Sigmoid colon (tissue), 7 donors: Measurements from ENCODE around the gene KASH5. TPM values are rescaled to one million over a fixed set of nuclear protein-coding genes. Genes with fewer than 3 reads are reported as not detected.

Experiments used
- DNase-seq: peaks from one replicate; pipeline ENCODE4 v3.0.0-alpha.2; 2019
- H3K27ac ChIP-seq, 4 donors: fragments of 200-600 bp; sonication (generic); one replicate each; pipeline ENCODE4 v1.5.1; 2016 to 2019; ENCODE audit warnings: mild to moderate bottlenecking in 1 of 4
- H3K27me3 ChIP-seq, 3 donors: fragments of 200-600 bp; sonication (generic); one replicate each; pipeline ENCODE4 v1.5.1; 2019; ENCODE audit warnings: mild to moderate bottlenecking in 1 of 3
- H3K36me3 ChIP-seq, 4 donors: fragments of 200-600 bp; sonication (generic); one replicate each; pipeline ENCODE4 v1.5.1; 2016 to 2019
- H3K4me1 ChIP-seq, 4 donors: fragments of 200-600 bp; sonication (generic); one replicate each; pipeline ENCODE4 v1.5.1; 2017 to 2019
- H3K4me3 ChIP-seq, 4 donors: fragments of 200-600 bp; sonication (generic); one replicate each; pipeline ENCODE4 v1.5.1; 2017 to 2019; ENCODE audit warnings: mild to moderate bottlenecking in 2 of 4, moderate library complexity in 1 of 4
- H3K9me3 ChIP-seq, 4 donors: fragments of 200-600 bp in 3 of 4; sonication (generic) in 3 of 4; one replicate each; pipeline versions ENCODE4 v1.5.1 to v1.6.1; 2013 to 2019
- EP300 ChIP-seq, 4 donors: sonication (generic); formaldehyde crosslinking; IDR thresholded peaks; one replicate each; pipeline ENCODE4 v1.6.1; 2017; ENCODE audit warnings: antibody characterized with exemption in 4 of 4
- POLR2A ChIP-seq, 2 donors: fragments of 450-650 bp; IDR thresholded peaks; one replicate each; pipeline ENCODE4 v1.6.1; 2016; ENCODE audit warnings: antibody characterized with exemption in 2 of 2, mild to moderate bottlenecking in 2 of 2, moderate library complexity in 2 of 2
- POLR2AphosphoS5 ChIP-seq, 4 donors: sonication (generic); formaldehyde crosslinking; IDR thresholded peaks; one replicate each; pipeline ENCODE4 v1.6.1; 2017; ENCODE audit warnings: antibody characterized with exemption in 4 of 4
- WGBS, 2 donors: extraction: QIAGEN DNeasy Blood & Tissue Kit; methylation state at CpG; one replicate each; pipeline ENCODE4 v1.1.7; 2013; 5-methylcytosine and 5-hydroxymethylcytosine counted together
- intact Hi-C: fragments of 100-400 bp; cut with DNase I; formaldehyde crosslinking; loops from one replicate; pipeline ENCODE4 v1.15.1; 2023
- polyA plus RNA-seq, 3 donors: library from polyadenylated mRNA; stranded (reverse); fragments of 200-250 nt; gene quantifications; one replicate each; pipeline ENCODE4 v1.2.3, GENCODE V29; 2013
- total RNA-seq, 4 donors: library from RNA; depleted of rRNA; stranded (reverse); fragments of >200 nt; gene quantifications; one replicate each; pipeline ENCODE4 v1.1.0, GENCODE V29; 2016
- TF ChIP-seq, protein P1 (sequence below), 4 experiments: fragments of 450-650 bp in 3 of 4; fragments of 200-600 bp in 1 of 4; IDR thresholded peaks; one replicate each; pipeline ENCODE4 v1.5.1; 2016 to 2019; ENCODE audit warnings: antibody characterized with exemption in 4 of 4, mild to moderate bottlenecking in 3 of 4, moderate library complexity in 2 of 4
- donor health status: healthy with polysubstance abuse.
- donor health status: Bipolar disorder and iron deficiency.
- donor health status: healthy.

Gene KASH5
- total and polyA plus RNA-seq, 7 donors, result 0.04 TPM; not detected in 6

DNA sequence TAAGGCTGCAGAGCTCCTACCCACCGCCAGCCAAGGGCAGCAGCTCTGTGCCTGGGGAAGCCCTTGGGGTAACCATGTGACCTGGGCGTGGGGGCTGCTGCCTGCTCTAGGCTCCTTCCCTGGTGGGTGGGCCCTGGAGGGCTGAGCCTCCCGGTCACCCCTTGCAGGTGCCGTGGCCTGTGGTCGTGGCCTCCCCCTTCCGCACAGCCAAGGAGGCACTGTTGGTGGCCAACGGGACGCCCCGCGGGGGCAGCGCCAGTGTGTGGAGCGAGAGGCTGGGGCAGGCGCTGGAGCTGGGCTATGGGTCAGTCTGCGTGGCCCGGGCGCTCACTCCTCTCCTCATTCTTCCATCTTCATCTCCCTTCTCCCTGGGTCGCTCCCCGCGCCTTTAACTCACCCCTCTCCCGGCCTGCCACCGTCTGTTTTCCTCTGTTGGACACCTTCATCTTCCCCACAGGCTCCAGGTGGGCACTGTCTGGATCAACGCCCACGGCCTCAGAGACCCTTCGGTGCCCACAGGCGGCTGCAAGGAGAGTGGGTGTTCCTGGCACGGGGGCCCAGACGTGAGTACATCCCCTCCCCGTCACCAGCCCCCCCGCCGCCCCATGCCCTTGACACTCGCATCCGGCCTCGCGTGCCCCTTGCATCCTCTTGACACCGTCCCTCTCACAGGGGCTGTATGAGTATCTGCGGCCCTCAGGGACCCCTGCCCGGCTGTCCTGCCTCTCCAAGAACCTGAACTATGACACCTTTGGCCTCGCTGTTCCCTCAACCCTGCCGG is 76.1 kb downstream of the KASH5 start:
- DNase-seq, result no peak
- WGBS, 2 donors, result 95% methylated on average over 39 of the region's 39 CpGs
- Histone ChIP-seq H3K9me3 (no peaks in the 10 kb centered on the region), H3K4me1 (no peaks in the 10 kb centered on the region), H3K36me3 (peaks cover 0 to 68% (median 2%) of the 10 kb centered on the region in 4 donors), H3K27ac (no peak overlapping the region), H3K4me3 (no peak overlapping the region), H3K27me3 (no peaks in the 10 kb centered on the region)
- TF ChIP-seq, protein P1, sequence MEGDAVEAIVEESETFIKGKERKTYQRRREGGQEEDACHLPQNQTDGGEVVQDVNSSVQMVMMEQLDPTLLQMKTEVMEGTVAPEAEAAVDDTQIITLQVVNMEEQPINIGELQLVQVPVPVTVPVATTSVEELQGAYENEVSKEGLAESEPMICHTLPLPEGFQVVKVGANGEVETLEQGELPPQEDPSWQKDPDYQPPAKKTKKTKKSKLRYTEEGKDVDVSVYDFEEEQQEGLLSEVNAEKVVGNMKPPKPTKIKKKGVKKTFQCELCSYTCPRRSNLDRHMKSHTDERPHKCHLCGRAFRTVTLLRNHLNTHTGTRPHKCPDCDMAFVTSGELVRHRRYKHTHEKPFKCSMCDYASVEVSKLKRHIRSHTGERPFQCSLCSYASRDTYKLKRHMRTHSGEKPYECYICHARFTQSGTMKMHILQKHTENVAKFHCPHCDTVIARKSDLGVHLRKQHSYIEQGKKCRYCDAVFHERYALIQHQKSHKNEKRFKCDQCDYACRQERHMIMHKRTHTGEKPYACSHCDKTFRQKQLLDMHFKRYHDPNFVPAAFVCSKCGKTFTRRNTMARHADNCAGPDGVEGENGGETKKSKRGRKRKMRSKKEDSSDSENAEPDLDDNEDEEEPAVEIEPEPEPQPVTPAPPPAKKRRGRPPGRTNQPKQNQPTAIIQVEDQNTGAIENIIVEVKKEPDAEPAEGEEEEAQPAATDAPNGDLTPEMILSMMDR (IDR thresholded peaks at IDR 0.05), result no peak
- TF ChIP-seq POLR2AphosphoS5 (IDR thresholded peaks at IDR 0.05) (no peak), POLR2A (IDR thresholded peaks at IDR 0.05) (no peak), EP300 (IDR thresholded peaks at IDR 0.05) (no peak)
- intact Hi-C loops, result no loop called here

DNA sequence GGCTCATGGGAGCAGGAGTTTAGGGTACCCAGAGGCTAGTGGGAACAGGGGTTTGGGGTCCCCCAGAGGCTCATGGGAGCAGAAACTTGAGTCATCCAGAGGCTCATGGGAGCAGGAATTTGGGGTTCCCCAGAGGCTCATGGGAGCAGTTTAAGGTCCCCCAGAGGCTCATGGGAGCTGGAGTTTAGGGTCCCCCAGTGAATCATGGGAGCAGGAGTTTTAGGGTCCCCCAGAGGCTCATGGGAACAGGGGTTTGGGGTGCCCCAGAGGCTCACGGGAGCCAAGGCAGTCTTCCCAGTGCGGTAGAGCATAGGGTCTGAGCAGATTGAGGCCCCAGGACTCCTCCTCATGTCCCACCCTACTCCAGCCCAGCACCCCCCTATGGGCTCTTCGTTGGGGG is 77.3 kb downstream of the KASH5 start:
- Histone ChIP-seq H3K36me3 (peaks cover 0 to 62% (median 0%) of the 10 kb centered on the region in 4 donors), H3K4me3 (no peak overlapping the region), H3K27ac (no peak overlapping the region), H3K4me1 (no peaks in the 10 kb centered on the region), H3K27me3 (no peaks in the 10 kb centered on the region), H3K9me3 (no peaks in the 10 kb centered on the region)
- intact Hi-C loops, result no loop called here
- 94 to 95% methylated on average over 3 of the region's 3 CpGs for WGBS, 2 donors
- no peak for TF ChIP-seq EP300 (IDR thresholded peaks at IDR 0.05)
- TF ChIP-seq POLR2A (IDR thresholded peaks at IDR 0.05), result no peak
- no peak for TF ChIP-seq POLR2AphosphoS5 (IDR thresholded peaks at IDR 0.05)
- TF ChIP-seq, protein P1 (IDR thresholded peaks at IDR 0.05), result no peak
- DNase-seq, result no peak

Other genes with a start within 250 kb of the KASH5 start
- 1 to 10 TPM in 1 of 4 donors, under 1 TPM in 3; 0.16 to 1.1 (median 0.69) TPM for gene HRC, start 232.9 kb upstream of the KASH5 start, total RNA-seq
- gene HRC, start 232.9 kb upstream of the KASH5 start, polyA plus RNA-seq, result 1 to 10 TPM in 2 of 3 donors, under 1 TPM in 1; 0.46 to 6.6 (median 1.7) TPM
- 10 to 100 TPM in 3 of 4 donors, 1 to 10 TPM in 1; 7.9 to 18.0 (median 12.5) TPM for gene TRPM4, start 230.5 kb upstream of the KASH5 start, total RNA-seq
- 100 to 1,000 TPM in 1 of 3 donors, 10 to 100 TPM in 2; 40.5 to 166 (median 40.8) TPM for gene TRPM4, start 230.5 kb upstream of the KASH5 start, polyA plus RNA-seq
- 1 to 10 TPM; 1.1 to 3.6 (median 2.2) TPM for gene SLC6A16, start 63.1 kb upstream of the KASH5 start, total RNA-seq
- gene SLC6A16, start 63.1 kb upstream of the KASH5 start, polyA plus RNA-seq, result under 1 TPM in 2 of 3 donors, not detected in 1; under 0.01 to 0.85 TPM
- 10 to 100 TPM in 1 of 4 donors, 1 to 10 TPM in 3; 5.8 to 10.3 (median 9.2) TPM for gene CD37, start 52.8 kb upstream of the KASH5 start, total RNA-seq
- 100 to 1,000 TPM in 1 of 3 donors, 10 to 100 TPM in 1, 1 to 10 TPM in 1; 7.2 to 220 (median 14.3) TPM for gene CD37, start 52.8 kb upstream of the KASH5 start, polyA plus RNA-seq
- gene TEAD2, start 25.8 kb upstream of the KASH5 start, total RNA-seq, result 10 to 100 TPM; 60.6 to 74.9 (median 61.3) TPM
- 10 to 100 TPM in 2 of 3 donors, 1 to 10 TPM in 1; 5.8 to 17.9 (median 10.2) TPM for gene TEAD2, start 25.8 kb upstream of the KASH5 start, polyA plus RNA-seq
- 1 to 10 TPM in 2 of 4 donors, not detected in 2; 1.8 to 2.0 TPM for gene DKKL1, start 24.4 kb upstream of the KASH5 start, total RNA-seq
- 1 to 10 TPM in 1 of 3 donors, under 1 TPM in 1, not detected in 1; 0.17 to 3.6 TPM for gene DKKL1, start 24.4 kb upstream of the KASH5 start, polyA plus RNA-seq
- gene PTH2, start 35.2 kb downstream of the KASH5 start, total RNA-seq, result not detected
- not detected for gene PTH2, start 35.2 kb downstream of the KASH5 start, polyA plus RNA-seq
- gene GFY, start 37.1 kb downstream of the KASH5 start, total RNA-seq, result not detected
- not detected for gene GFY, start 37.1 kb downstream of the KASH5 start, polyA plus RNA-seq
- 1 to 10 TPM in 1 of 4 donors, under 1 TPM in 2, not detected in 1; 0.28 to 1.4 (median 0.82) TPM for gene SLC17A7, start 53.3 kb downstream of the KASH5 start, total RNA-seq
- 1 to 10 TPM in 1 of 3 donors, under 1 TPM in 2; 0.23 to 1.8 (median 0.41) TPM for gene SLC17A7, start 53.3 kb downstream of the KASH5 start, polyA plus RNA-seq
- gene PIH1D1, start 63.6 kb downstream of the KASH5 start, total RNA-seq, result 10 to 100 TPM; 62.9 to 99.6 (median 81.4) TPM
- 100 to 1,000 TPM in 1 of 3 donors, 10 to 100 TPM in 2; 63.6 to 105 (median 65.5) TPM for gene PIH1D1, start 63.6 kb downstream of the KASH5 start, polyA plus RNA-seq
- 10 to 100 TPM; 14.1 to 25.3 (median 18.1) TPM for gene ALDH16A1, start 65.0 kb downstream of the KASH5 start, total RNA-seq
- gene ALDH16A1, start 65.0 kb downstream of the KASH5 start, polyA plus RNA-seq, result 10 to 100 TPM; 14.3 to 44.2 (median 18.0) TPM
- 10 to 100 TPM in 1 of 4 donors, 1 to 10 TPM in 3; 4.6 to 11.1 (median 6.1) TPM for gene FLT3LG, start 86.0 kb downstream of the KASH5 start, total RNA-seq
- 10 to 100 TPM in 2 of 3 donors, 1 to 10 TPM in 1; 2.1 to 18.6 (median 14.9) TPM for gene FLT3LG, start 86.0 kb downstream of the KASH5 start, polyA plus RNA-seq
- 1,000 to 10,000 TPM; 2,552 to 5,599 (median 4,191) TPM for gene RPL13A, start 99.4 kb downstream of the KASH5 start, total RNA-seq
- gene RPL13A, start 99.4 kb downstream of the KASH5 start, polyA plus RNA-seq, result 1,000 to 10,000 TPM; 4,070 to 6,094 (median 4,207) TPM
- 1,000 to 10,000 TPM; 3,843 to 9,166 (median 6,008) TPM for gene RPS11, start 108.2 kb downstream of the KASH5 start, total RNA-seq
- 1,000 to 10,000 TPM; 4,449 to 8,009 (median 5,043) TPM for gene RPS11, start 108.2 kb downstream of the KASH5 start, polyA plus RNA-seq
- 100 to 1,000 TPM; 164 to 203 (median 178) TPM for gene FCGRT, start 124.4 kb downstream of the KASH5 start, total RNA-seq
- 100 to 1,000 TPM; 222 to 317 (median 243) TPM for gene FCGRT, start 124.4 kb downstream of the KASH5 start, polyA plus RNA-seq
- gene RCN3, start 139.8 kb downstream of the KASH5 start, total RNA-seq, result 10 to 100 TPM; 14.5 to 43.8 (median 20.6) TPM
- 10 to 100 TPM; 13.6 to 28.2 (median 21.6) TPM for gene RCN3, start 139.8 kb downstream of the KASH5 start, polyA plus RNA-seq
- 10 to 100 TPM; 47.6 to 67.8 (median 62.3) TPM for gene NOSIP, start 192.3 kb downstream of the KASH5 start, total RNA-seq
- 100 to 1,000 TPM in 2 of 3 donors, 10 to 100 TPM in 1; 96.1 to 123 (median 113) TPM for gene NOSIP, start 192.3 kb downstream of the KASH5 start, polyA plus RNA-seq
- gene PRRG2, start 193.1 kb downstream of the KASH5 start, total RNA-seq, result under 1 TPM in 1 of 4 donors, not detected in 3; 0.71 TPM
- 10 to 100 TPM in 2 of 3 donors, 1 to 10 TPM in 1; 7.2 to 18.9 (median 18.3) TPM for gene PRRG2, start 193.1 kb downstream of the KASH5 start, polyA plus RNA-seq
- 10 to 100 TPM in 1 of 4 donors, 1 to 10 TPM in 3; 5.4 to 16.1 (median 6.1) TPM for gene PRR12, start 202.9 kb downstream of the KASH5 start, total RNA-seq
- 10 to 100 TPM in 1 of 3 donors, 1 to 10 TPM in 2; 3.0 to 20.4 (median 4.2) TPM for gene PRR12, start 202.9 kb downstream of the KASH5 start, polyA plus RNA-seq